Placental epithelial cell (primary cell): ENCODE results near the gene UGT1A3. TPM values are rescaled to one million over a fixed set of nuclear protein-coding genes. Genes with fewer than 3 reads are reported as not detected.

Experiments used
- total RNA-seq: library from RNA; depleted of rRNA; stranded (reverse); fragments of >200 nt; gene quantifications from 2 replicates; pipeline ENCODE4 v1.2.3, GENCODE V29; 2012

UGT1A3 gene
- total RNA-seq: 0.43 TPM in 1 of 2 replicates, not detected in the other

GRCh38 chr2:233728723-233729301 is at the start of gene UGT1A3:
Gene UGT1A3 (plus strand): TSS chr2:233729042. CDS start chr2:233729127, 85 bp downstream.

GRCh38 chr2:233681521-233682099 is 47.2 kb upstream of the UGT1A3 start, which contains the start of gene UGT1A7:
Gene UGT1A7 (plus strand): TSS chr2:233681901. CDS start chr2:233681938, 37 bp downstream.

GRCh38 chr2:233692648-233693047 is 36.2 kb upstream of the UGT1A3 start, which contains the start of gene UGT1A6:
Gene UGT1A6 (plus strand): TSS chr2:233692890. CDS start chr2:233693005, 115 bp downstream.

GRCh38 chr2:233712611-233713261 is 16.1 kb upstream of the UGT1A3 start, which contains the start of gene UGT1A5:
Gene UGT1A5 (plus strand): TSS chr2:233712907. CDS start chr2:233712992, 85 bp downstream.

GRCh38 chr2:233718552-233718951 is 10.3 kb upstream of the UGT1A3 start, which contains the start of gene UGT1A4:
Gene UGT1A4 (plus strand): TSS chr2:233718736. CDS start chr2:233718821, 85 bp downstream.

GRCh38 chr2:233760043-233760442 is 31.2 kb downstream of the UGT1A3 start, which contains the start of gene UGT1A1:
Gene UGT1A1 (plus strand): TSS chr2:233760270. CDS start chr2:233760288, 18 bp downstream.

GRCh38 chr2:233778030-233778429 is 49.2 kb downstream of the UGT1A3 start, which contains the start of gene MROH2A:
Gene MROH2A (plus strand): TSS chr2:233778330. CDS start chr2:233779359, 1,029 bp downstream.

Other genes with a start within 250 kb of the UGT1A3 start
- 44.0 and 47.7 TPM in 2 replicates for gene USP40, start 162.3 kb upstream of the UGT1A3 start, total RNA-seq
- gene UGT1A8, start 111.4 kb upstream of the UGT1A3 start, total RNA-seq: not detected in 2 replicates
- gene UGT1A10, start 92.6 kb upstream of the UGT1A3 start, total RNA-seq: not detected in 2 replicates
- gene UGT1A9, start 57.1 kb upstream of the UGT1A3 start, total RNA-seq: not detected in 2 replicates
- 0.33 and 0.39 TPM in 2 replicates for gene UGT1A7, start 47.1 kb upstream of the UGT1A3 start, total RNA-seq
- 0.79 and 6.9 TPM in 2 replicates for gene UGT1A6, start 36.2 kb upstream of the UGT1A3 start, total RNA-seq
- gene UGT1A5, start 16.1 kb upstream of the UGT1A3 start, total RNA-seq: 0.22 TPM in 1 of 2 replicates, not detected in the other
- 0.33 and 0.39 TPM in 2 replicates for gene UGT1A4, start 10.3 kb upstream of the UGT1A3 start, total RNA-seq
- gene UGT1A1, start 31.2 kb downstream of the UGT1A3 start, total RNA-seq: 0.22 TPM in 1 of 2 replicates, not detected in the other
- not detected in 2 replicates for gene MROH2A, start 49.3 kb downstream of the UGT1A3 start, total RNA-seq
- 7.1 and 7.9 TPM in 2 replicates for gene HJURP, start 125.5 kb downstream of the UGT1A3 start, total RNA-seq
- gene TRPM8, start 188.3 kb downstream of the UGT1A3 start, total RNA-seq: not detected in 2 replicates